ENCODE data around the gene PLXDC1. TPM values are rescaled to one million over a fixed set of nuclear protein-coding genes. Genes with fewer than 3 reads are reported as not detected.

Gene PLXDC1
- total and polyA plus RNA-seq, 2 of the 8 experiments (the other 6 are each of a cell fraction or from before 2014, with no cell fraction given) = 4.1 to 14.6 TPM

DNA sequence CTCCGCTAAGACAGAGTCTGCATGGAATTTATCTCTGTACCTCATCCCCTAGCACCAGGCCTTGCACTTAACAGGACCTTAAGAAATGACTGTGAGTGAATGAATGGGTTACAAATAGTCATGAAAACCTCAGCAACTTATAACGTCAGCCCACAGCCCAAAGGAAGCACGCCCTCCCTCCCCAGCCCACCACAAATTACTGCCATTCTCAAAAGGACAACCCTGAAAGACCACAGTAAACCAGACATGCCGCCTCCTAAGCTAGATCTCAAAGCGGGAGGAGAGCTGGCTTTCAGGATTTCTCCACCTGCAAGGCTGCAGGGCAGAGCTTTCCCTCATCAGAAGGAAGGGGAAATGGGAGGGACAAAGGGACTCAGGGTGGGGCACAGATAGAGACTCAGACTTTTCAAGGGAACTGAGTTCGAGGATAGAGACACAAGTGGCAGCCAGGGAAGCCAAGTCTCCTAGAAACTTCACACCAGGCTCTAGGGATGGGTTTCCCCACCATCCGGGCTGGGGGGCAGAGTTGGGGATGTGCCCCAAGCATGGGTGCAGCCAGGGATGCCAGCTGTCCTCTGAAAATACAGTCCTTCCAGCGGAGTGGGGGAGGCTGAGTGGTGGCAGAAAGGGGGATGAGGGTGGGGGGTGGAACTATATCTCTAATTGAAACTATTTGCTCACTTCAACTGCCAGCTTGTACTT, 56.7 kb downstream of the PLXDC1 start:
- Histone ChIP-seq H2AFZ (ENCODE audit: low read length) (no peak overlapping the region), H3K4ac (replicated peaks; ENCODE audit: insufficient read length, low read depth, low read length) (no peak overlapping the region), H2BK120ac (replicated peaks; ENCODE audit: low read depth, low read length) (no peak overlapping the region), H4K5ac (ENCODE audit: insufficient read length, low read depth, low read length) (no peak overlapping the region), H3K79me1 (ENCODE audit: low read depth, low read length) (no peaks in the 10 kb centered on the region), H3K4me1 (replicated peaks in 1 of 4; ENCODE audit: control insufficient read depth in 3 of 4, insufficient read depth in 4 of 4, low read length in 3 of 4) (peaks cover 0 to 3% (median 2%) of the 10 kb centered on the region in 4 experiments; a peak in 2 of 7 replicates), H3K23me2 (ENCODE audit: low read depth, low read length) (no peaks in the 10 kb centered on the region), H3K9ac (replicated peaks in 1 of 4; ENCODE audit: extremely low read depth in 1 of 4, low read depth in 3 of 4, low read length in 3 of 4) (no peak overlapping the region), H3K56ac (replicated peaks; ENCODE audit: insufficient read length, low read depth, low read length) (no peak overlapping the region), H3K4me3 (ENCODE audit: extremely low read depth in 1 of 4, insufficient read depth in 2 of 4, low read depth in 3 of 4, low read length in 4 of 4) (no peak overlapping the region), H4K91ac (replicated peaks; ENCODE audit: insufficient read length, low read length) (no peak overlapping the region), H3K14ac (ENCODE audit: insufficient read length) (no peak overlapping the region), H3K18ac (ENCODE audit: extremely low read depth, low read length) (no peak overlapping the region), H2AK5ac (ENCODE audit: low read depth, low read length) (no peak overlapping the region), H3K36me3 (ENCODE audit: control insufficient read depth in 2 of 4, insufficient read depth in 4 of 4, low read length in 3 of 4) (no peaks in the 10 kb centered on the region), H2BK5ac (ENCODE audit: low read depth, low read length) (no peak overlapping the region), H3K79me2 (ENCODE audit: control insufficient read depth in 1 of 2, insufficient read depth in 2 of 2, low read length in 2 of 2) (no peaks in the 10 kb centered on the region), H3K27ac (ENCODE audit: low read depth, low read length) (no peak overlapping the region), H3K4me2 (ENCODE audit: insufficient read depth in 1 of 2, low read depth in 2 of 2, low read length in 2 of 2) (no peak overlapping the region), H3K23ac (ENCODE audit: insufficient read length) (no peak overlapping the region), H3K27me3 (replicated peaks in 1 of 4; ENCODE audit: control insufficient read depth in 3 of 4, extremely low read depth in 1 of 4, insufficient read depth in 3 of 4, low read length in 3 of 4) (no peaks in the 10 kb centered on the region), H2BK20ac (ENCODE audit: low read length) (no peak overlapping the region), H2BK15ac (ENCODE audit: low read length) (0 out of 2 replicates have a peak overlapping the region, but pooled peaks have one; percentile 29), H3K9me3 (ENCODE audit: insufficient read depth in 2 of 2, low read depth in 1 of 2, low read length in 1 of 2) (no peaks in the 10 kb centered on the region), H4K20me1 (replicated peaks in 1 of 2; ENCODE audit: control insufficient read depth in 1 of 2, insufficient read depth in 2 of 2, low read length in 2 of 2) (no peaks in the 10 kb centered on the region), H2BK12ac (ENCODE audit: low read depth, low read length) (no peak overlapping the region), H4K8ac (ENCODE audit: extremely low read depth, insufficient read depth, low read length) (no peak overlapping the region)
- WGBS, 2 experiments (ENCODE audit: extremely low coverage in 1 of 2, insufficient coverage in 1 of 2, insufficient read length in 1 of 2, insufficient replicate concordance in 2 of 2, low coverage in 1 of 2, low lambda C conversion rate in 2 of 2, missing lambda C conversion rate in 1 of 2) = 89% methylated on average over 8 of the region's 8 CpGs; no CpG with 5 or more reads in 1 of the 2 experiments
- DNase-seq (ENCODE audit: low read depth in 1 of 2, low spot score in 2 of 2) (no peak), FAIRE-seq (no peak)
- POLR2A ChIA-PET (ENCODE audit: partially characterized antibody) = interaction anchor here (0.6 to 0.7 kb wide), 3 partner anchors 18 to 486 kb away, joined by 3 to 4 read pairs (median 3); no protein-coding TSS in a partner anchor
- CTCF ChIA-PET (ENCODE audit: partially characterized antibody) = interaction anchor here (0.6 to 1.3 kb wide), 5 partner anchors 13 to 112 kb away, joined by 3 to 4 read pairs (median 3); no protein-coding TSS in a partner anchor
- TF ChIP-seq ATF2 (IDR thresholded peaks at IDR 0.05; ENCODE audit: low read length) (no peak), ZNF274 (IDR thresholded peaks at IDR 0.05; ENCODE audit: borderline replicate concordance, extremely low read depth, low read length) (no peak), ATF3 (IDR thresholded peaks at IDR 0.05; ENCODE audit: insufficient read depth, low read depth, low read length) (no peak), CREB1 (IDR thresholded peaks at IDR 0.05) (no peak), SIN3A (conservative IDR thresholded peaks at IDR 0.05 in 1 of 2, IDR thresholded peaks at IDR 0.05 in 1 of 2; ENCODE audit: low read depth in 1 of 2, low read length in 2 of 2) (no peak), CHD1 (IDR thresholded peaks at IDR 0.05; ENCODE audit: low read depth, low read length) (no peak), SAP30 (IDR thresholded peaks at IDR 0.05; ENCODE audit: insufficient read depth, insufficient replicate concordance, low read length) (no peak), TCF12 (IDR thresholded peaks at IDR 0.05; ENCODE audit: low read depth, low read length) (no peak), TBP (IDR thresholded peaks at IDR 0.05; ENCODE audit: low read depth, low read length) (no peak), BACH1 (IDR thresholded peaks at IDR 0.05; ENCODE audit: low read length) (no peak), POLR2A (IDR thresholded peaks at IDR 0.05; ENCODE audit: control extremely low read depth in 1 of 2, low read depth in 2 of 2, low read length in 2 of 2) (no peak)

All from H1 (cell line).